ENCODE results near the gene EPHB2.

- no peak for TF ChIP-seq MYC (IDR thresholded peaks at IDR 0.05; ENCODE audit: low read depth, low read length)
- no peak for TF ChIP-seq CTCF (IDR thresholded peaks at IDR 0.05; ENCODE audit: low read depth, low read length)
- TF ChIP-seq MAX (IDR thresholded peaks at IDR 0.05; ENCODE audit: low read depth, low read length): no peak
Measured at GRCh38 chr1:22808186-22808675, 97.6 kb downstream of the EPHB2 start.
